ENCODE measurements around the gene MAP3K7. TPM values are rescaled to one million over a fixed set of nuclear protein-coding genes. Genes with fewer than 3 reads are reported as not detected.

The MAP3K7 gene
- total and polyA plus RNA-seq, 2 experiments from 2014 or later: 33.2 to 47.1 TPM

DNA sequence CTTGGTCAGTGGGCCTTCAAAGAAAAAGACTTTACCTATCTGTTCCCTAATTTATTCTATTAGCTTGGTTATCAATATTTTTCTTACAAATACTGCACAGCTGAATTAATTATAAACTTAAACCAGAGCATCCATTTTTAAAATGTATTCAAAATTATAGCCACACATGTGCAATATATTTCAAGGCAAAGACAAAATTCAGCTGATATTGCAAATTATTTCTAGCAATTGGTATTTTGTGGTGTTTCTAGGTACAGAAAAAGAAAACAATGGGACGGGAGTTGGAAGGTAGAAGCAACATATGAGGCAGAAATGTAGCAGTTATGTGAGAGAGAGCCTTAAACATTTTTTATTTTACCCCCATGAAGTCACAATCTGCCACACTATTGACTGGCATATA lies 64.9 kb downstream of the MAP3K7 start:
- no peak for DNase-seq (ENCODE audit: low spot score)
- Histone ChIP-seq H3K9me2 (ENCODE audit: insufficient read depth) (no peaks in the 10 kb centered on the region), H3K4me2 (no peak overlapping the region), H3K79me2 (replicated peaks; ENCODE audit: insufficient read depth) (no peaks in the 10 kb centered on the region), H3K27me3 (ENCODE audit: insufficient read depth) (no peaks in the 10 kb centered on the region), H3F3A (replicated peaks; ENCODE audit: low read depth) (no peaks in the 10 kb centered on the region), H2AFZ (no peak overlapping the region), H3K36me3 (ENCODE audit: insufficient read depth) (no peaks in the 10 kb centered on the region; the same call in 1 of the 2 replicates), H3K4me1 (ENCODE audit: insufficient read depth) (no peaks in the 10 kb centered on the region), H3K27ac (ENCODE audit: low read depth) (no peak overlapping the region), H3K4me3 (no peak overlapping the region), H4K20me1 (replicated peaks; ENCODE audit: insufficient read depth) (no peaks in the 10 kb centered on the region)
- Mint-ChIP-seq H3K4me3 (no peak overlapping the region), H3K27me3 (ENCODE audit: insufficient read depth, low read depth, poor library complexity) (peaks cover 2% of the 10 kb centered on the region), H3K4me1 (no peaks in the 10 kb centered on the region; the same call in 2 of the 3 replicates), H3K9me3 (no peaks in the 10 kb centered on the region), H3K27ac (no peak overlapping the region), H3K36me3 (ENCODE audit: low read depth) (peaks cover 14% of the 10 kb centered on the region; the same call in 2 of the 3 replicates)
- TF ChIP-seq STAT1 (IDR thresholded peaks at IDR 0.05; ENCODE audit: unreplicated experiment) (no peak), EZH2phosphoT487 (IDR thresholded peaks at IDR 0.05; ENCODE audit: unreplicated experiment) (no peak), ZNF331 (CRISPR knock-in tag; IDR thresholded peaks at IDR 0.05; ENCODE audit: low read depth) (no peak)
- TF ChIP-seq, protein P1, sequence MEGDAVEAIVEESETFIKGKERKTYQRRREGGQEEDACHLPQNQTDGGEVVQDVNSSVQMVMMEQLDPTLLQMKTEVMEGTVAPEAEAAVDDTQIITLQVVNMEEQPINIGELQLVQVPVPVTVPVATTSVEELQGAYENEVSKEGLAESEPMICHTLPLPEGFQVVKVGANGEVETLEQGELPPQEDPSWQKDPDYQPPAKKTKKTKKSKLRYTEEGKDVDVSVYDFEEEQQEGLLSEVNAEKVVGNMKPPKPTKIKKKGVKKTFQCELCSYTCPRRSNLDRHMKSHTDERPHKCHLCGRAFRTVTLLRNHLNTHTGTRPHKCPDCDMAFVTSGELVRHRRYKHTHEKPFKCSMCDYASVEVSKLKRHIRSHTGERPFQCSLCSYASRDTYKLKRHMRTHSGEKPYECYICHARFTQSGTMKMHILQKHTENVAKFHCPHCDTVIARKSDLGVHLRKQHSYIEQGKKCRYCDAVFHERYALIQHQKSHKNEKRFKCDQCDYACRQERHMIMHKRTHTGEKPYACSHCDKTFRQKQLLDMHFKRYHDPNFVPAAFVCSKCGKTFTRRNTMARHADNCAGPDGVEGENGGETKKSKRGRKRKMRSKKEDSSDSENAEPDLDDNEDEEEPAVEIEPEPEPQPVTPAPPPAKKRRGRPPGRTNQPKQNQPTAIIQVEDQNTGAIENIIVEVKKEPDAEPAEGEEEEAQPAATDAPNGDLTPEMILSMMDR (conservative IDR thresholded peaks at IDR 0.05; ENCODE audit: low read depth in 2 of 2): no peak
- TF ChIP-seq, protein P2, sequence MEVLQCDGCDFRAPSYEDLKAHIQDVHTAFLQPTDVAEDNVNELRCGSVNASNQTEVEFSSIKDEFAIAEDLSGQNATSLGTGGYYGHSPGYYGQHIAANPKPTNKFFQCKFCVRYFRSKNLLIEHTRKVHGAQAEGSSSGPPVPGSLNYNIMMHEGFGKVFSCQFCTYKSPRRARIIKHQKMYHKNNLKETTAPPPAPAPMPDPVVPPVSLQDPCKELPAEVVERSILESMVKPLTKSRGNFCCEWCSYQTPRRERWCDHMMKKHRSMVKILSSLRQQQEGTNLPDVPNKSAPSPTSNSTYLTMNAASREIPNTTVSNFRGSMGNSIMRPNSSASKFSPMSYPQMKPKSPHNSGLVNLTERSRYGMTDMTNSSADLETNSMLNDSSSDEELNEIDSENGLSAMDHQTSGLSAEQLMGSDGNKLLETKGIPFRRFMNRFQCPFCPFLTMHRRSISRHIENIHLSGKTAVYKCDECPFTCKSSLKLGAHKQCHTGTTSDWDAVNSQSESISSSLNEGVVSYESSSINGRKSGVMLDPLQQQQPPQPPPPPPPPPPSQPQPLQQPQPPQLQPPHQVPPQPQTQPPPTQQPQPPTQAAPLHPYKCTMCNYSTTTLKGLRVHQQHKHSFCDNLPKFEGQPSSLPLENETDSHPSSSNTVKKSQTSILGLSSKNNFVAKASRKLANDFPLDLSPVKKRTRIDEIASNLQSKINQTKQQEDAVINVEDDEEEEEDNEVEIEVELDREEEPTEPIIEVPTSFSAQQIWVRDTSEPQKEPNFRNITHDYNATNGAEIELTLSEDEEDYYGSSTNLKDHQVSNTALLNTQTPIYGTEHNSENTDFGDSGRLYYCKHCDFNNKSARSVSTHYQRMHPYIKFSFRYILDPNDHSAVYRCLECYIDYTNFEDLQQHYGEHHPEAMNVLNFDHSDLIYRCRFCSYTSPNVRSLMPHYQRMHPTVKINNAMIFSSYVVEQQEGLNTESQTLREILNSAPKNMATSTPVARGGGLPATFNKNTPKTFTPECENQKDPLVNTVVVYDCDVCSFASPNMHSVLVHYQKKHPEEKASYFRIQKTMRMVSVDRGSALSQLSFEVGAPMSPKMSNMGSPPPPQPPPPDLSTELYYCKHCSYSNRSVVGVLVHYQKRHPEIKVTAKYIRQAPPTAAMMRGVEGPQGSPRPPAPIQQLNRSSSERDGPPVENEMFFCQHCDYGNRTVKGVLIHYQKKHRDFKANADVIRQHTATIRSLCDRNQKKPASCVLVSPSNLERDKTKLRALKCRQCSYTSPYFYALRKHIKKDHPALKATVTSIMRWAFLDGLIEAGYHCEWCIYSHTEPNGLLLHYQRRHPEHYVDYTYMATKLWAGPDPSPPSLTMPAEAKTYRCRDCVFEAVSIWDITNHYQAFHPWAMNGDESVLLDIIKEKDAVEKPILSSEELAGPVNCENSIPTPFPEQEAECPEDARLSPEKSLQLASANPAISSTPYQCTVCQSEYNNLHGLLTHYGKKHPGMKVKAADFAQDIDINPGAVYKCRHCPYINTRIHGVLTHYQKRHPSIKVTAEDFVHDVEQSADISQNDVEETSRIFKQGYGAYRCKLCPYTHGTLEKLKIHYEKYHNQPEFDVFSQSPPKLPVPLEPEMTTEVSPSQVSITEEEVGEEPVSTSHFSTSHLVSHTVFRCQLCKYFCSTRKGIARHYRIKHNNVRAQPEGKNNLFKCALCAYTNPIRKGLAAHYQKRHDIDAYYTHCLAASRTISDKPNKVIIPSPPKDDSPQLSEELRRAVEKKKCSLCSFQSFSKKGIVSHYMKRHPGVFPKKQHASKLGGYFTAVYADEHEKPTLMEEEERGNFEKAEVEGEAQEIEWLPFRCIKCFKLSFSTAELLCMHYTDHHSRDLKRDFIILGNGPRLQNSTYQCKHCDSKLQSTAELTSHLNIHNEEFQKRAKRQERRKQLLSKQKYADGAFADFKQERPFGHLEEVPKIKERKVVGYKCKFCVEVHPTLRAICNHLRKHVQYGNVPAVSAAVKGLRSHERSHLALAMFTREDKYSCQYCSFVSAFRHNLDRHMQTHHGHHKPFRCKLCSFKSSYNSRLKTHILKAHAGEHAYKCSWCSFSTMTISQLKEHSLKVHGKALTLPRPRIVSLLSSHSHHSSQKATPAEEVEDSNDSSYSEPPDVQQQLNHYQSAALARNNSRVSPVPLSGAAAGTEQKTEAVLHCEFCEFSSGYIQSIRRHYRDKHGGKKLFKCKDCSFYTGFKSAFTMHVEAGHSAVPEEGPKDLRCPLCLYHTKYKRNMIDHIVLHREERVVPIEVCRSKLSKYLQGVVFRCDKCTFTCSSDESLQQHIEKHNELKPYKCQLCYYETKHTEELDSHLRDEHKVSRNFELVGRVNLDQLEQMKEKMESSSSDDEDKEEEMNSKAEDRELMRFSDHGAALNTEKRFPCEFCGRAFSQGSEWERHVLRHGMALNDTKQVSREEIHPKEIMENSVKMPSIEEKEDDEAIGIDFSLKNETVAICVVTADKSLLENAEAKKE (CRISPR knock-in tag; IDR thresholded peaks at IDR 0.05): no peak
- no peak for ATAC-seq

Measured in GM23338 (cell line).